T follicular helper cell (primary cell): ENCODE data around the gene ITSN1.
"Not testable (repeated sequence)": the region's sequence is repeated elsewhere in the genome, so short reads cannot be mapped to it uniquely, and the experiment has no call there.

Source experiments
- DNase-seq: peaks from one replicate; pipeline ENCODE4 v3.0.0-alpha.2; 2020; ENCODE audit warnings: low read depth

Gene ITSN1

GRCh38 chr21:33863191-33863590 lies 220.9 kb downstream of the ITSN1 start:
- DNase-seq = not testable (repeated sequence)

DNA sequence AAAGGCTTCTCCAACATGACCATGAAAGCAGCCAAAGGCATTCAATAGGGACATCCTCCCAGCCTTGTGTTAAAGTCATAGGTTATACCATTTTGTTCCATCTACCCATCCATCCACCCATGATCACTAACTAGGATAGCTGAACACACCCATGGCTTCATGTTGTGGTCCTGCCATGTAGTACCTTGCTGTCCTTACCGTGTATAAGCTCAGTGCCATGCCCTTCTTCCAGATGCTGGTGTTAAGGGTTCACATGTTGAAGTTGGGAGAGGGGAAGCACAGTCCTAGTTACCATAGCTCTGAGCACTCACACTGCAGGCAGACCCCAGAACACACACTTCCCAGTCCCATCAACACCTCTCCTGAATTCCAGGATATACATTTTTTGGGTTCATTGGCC lies 221.8 kb downstream of the ITSN1 start:
- no peak for DNase-seq

GRCh38 chr21:33865176-33865575 lies 222.9 kb downstream of the ITSN1 start:
- DNase-seq = no peak

DNA sequence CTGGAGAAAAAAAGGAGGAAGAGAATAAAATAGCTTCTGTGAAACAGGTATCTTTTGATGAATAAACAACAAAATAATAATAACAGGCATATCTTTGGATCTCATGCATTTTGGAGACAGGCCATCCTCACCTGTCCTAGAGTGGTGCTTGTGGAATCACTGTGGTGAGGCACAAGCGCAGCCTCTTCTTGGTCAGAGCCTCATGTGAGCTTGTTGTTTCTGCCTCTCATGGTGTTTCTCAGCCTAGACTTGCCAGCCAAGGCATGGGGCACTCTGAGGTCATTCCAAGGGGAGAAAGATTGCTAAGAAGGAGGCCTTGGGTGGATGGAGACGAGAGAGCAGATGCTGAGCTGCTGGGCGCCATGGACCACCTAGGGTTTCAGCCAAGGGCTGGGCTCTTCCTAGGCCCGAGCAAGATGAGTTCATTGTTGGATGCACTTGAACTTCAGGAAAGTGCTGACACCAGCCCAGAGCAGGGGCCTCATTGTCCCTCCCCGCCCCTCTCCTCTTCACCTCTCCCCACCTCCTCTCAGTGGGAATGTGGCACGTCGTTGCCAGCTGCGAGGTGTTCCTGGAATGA lies 223.8 kb downstream of the ITSN1 start:
- DNase-seq = no peak

GRCh38 chr21:33866826-33867225 lies 224.5 kb downstream of the ITSN1 start:
- DNase-seq = no peak

DNA sequence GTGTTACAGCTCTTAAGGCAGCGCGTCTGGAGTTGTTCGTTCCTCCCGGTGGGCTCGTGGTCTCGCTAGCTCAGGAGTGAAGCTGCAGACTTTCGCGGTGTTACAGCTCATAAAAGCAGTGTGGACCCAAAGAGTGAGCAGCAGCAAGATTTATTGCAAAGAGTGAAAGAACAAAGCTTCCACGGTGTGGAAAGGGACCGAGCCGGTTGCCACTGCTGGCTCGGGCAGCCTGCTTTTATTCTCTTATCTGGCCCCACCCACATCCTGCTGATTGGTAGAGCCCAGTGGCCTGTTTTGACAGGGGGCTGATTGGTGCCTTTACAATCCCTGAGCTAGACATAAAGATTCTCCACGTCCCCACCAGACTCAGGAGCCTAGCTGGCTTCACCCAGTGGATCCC lies 225.6 kb downstream of the ITSN1 start:
- DNase-seq = not testable (repeated sequence)

- no peak for DNase-seq
Measured at GRCh38 chr21:33869873-33870272, 227.6 kb downstream of the ITSN1 start.

GRCh38 chr21:33870768-33871167 lies 228.5 kb downstream of the ITSN1 start:
- DNase-seq = no peak

DNA sequence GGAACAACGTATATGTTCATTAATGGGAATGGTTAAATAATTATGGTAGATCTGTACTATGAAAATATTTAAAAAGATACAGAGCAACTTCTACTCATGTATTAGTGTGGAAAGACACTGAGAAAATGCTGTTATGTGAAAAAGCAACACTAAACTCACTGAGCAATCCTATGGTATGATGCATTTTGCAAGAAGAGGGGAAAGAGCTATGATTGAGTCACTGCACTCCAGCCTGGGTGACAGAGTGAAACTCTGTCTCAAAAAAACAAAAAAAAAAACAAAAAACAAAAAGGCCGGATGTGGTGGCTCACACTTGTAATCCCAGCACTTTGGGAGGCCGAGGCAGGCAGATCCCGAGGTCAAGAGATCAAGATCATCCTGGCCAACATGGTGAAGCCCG lies 228.9 kb downstream of the ITSN1 start:
- no peak for DNase-seq

GRCh38 chr21:33872881-33873515 lies 230.7 kb downstream of the ITSN1 start:
- DNase-seq = no peak

GRCh38 chr21:33874161-33874560 lies 231.9 kb downstream of the ITSN1 start:
- DNase-seq = no peak

- DNase-seq = no peak
Measured at GRCh38 chr21:33875026-33875695, 232.9 kb downstream of the ITSN1 start.

- DNase-seq = no peak
Measured at GRCh38 chr21:33878824-33879223, 236.5 kb downstream of the ITSN1 start.

DNA sequence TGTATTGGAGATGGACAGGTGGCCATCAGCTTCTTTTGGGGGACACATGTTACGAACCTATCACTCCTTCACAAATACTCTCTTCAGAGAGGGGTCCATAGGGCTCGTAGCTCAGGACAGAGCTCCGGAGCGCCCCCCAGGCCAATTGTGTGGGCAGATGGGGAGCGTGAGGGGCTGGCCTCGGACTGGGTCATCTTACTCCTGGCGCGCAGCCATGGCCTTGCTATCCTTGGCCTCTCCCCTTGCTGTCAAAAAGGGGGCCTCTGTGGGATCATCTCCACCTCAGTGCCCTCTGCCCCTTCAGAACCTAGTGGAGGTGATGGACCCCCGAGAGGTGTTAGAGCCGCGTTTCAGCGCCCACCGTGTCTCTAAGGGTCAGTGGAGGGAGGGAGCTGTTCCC lies 238.3 kb downstream of the ITSN1 start:
- DNase-seq = no peak

GRCh38 chr21:33881689-33882440 lies 239.6 kb downstream of the ITSN1 start:
- DNase-seq = no peak

DNA sequence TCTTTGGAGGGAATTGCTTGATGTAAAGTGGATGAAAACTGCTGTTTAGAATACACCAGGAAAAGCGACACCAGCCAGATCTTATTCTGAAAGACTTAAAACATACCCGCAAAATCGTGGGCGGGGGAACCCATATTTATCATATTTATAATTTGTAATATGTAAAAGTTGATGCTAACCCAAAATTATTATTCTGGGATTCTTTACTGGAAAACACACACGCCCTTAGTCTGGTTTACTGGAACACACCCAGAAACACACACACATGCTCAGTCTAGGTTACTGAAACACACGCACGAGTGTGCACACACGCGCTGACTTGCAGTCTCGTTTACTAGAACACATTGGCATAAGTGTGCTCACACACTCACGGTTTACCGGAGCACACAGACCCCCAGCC lies 240.8 kb downstream of the ITSN1 start:
- no peak for DNase-seq

GRCh38 chr21:33884376-33885171 lies 242.3 kb downstream of the ITSN1 start:
- DNase-seq = no peak

GRCh38 chr21:33885172-33885514 lies 242.8 kb downstream of the ITSN1 start:
- no peak for DNase-seq

DNA sequence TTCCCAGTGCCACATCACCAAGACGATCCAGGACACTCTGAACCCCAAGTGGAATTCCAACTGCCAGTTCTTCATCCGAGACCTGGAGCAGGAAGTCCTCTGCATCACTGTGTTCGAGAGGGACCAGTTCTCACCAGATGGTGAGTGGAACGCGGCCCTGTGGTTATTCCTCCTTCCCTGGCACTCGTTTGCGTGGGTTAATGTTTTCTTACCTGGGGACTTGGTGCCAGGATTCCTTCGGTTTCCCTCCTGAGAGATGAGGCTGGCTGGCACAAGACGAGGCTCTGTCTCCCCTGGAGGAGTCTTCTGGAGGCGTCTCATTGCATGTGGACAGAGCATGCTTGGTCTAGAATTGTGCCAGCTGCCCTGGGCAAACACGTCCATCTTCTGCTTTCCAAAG lies 244.0 kb downstream of the ITSN1 start:
- no peak for DNase-seq

GRCh38 chr21:33890187-33890586 lies 247.9 kb downstream of the ITSN1 start:
- no peak for DNase-seq

DNA sequence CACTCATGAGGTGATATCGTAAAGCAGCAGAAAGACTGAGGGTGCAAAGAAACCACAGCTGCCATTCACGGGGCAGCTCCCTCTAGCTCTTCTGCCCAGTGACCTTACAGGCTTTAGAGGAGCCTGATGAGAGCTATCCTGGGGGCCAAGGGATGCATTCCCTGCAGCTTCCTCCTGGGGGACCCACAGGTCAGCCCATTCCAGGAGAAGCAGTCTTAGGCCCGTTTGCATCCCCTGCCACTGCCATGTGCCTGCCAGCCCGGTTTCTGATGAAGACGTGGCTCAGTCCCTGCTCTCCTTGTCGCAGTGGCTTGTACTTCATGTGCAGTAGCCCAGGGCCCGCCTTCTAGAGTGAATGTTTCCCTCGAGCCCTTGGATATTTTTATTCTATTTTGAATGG lies 250.6 kb downstream of the ITSN1 start:
- no peak for DNase-seq

GRCh38 chr21:33893917-33894316 lies 251.6 kb downstream of the ITSN1 start:
- DNase-seq = no peak
